Measurements from ENCODE around the gene KIAA0319L. TPM values are rescaled to one million over a fixed set of nuclear protein-coding genes. Genes with fewer than 3 reads are reported as not detected.

KIAA0319L gene
- total RNA-seq, 1 experiment from 2014 or later: 70.0 TPM

GRCh38 chr1:35599411-35599810 lies 42.2 kb upstream of the KIAA0319L start:
- peak overlapping the region; percentile 25; the same call in 1 of the 2 replicates for H3K27ac Mint-ChIP-seq
- peaks cover 9% of the 10 kb centered on the region; the same call in 1 of the 2 replicates for H3K4me1 Mint-ChIP-seq
- ChIA-PET CTCF (interaction anchor here (1.1 to 1.4 kb wide), 2 partner anchors 35 to 116 kb away, joined by 5 read pairs; no protein-coding TSS in a partner anchor), POLR2A (no interaction called here)
- no peak overlapping the region for H3K4me3 Mint-ChIP-seq
- H3K27me3 Mint-ChIP-seq (ENCODE audit: low read depth): no peaks in the 10 kb centered on the region
- H3K9me3 Mint-ChIP-seq: no peaks in the 10 kb centered on the region
- DNase-seq (ENCODE audit: low spot score): no peak
- no peak for ATAC-seq
- H3K36me3 Mint-ChIP-seq: peaks cover 22% of the 10 kb centered on the region
- TF ChIP-seq ZBTB21 (CRISPR knock-in tag; IDR thresholded peaks at IDR 0.05; ENCODE audit: borderline replicate concordance) (no peak), SP1 (CRISPR knock-in tag; conservative IDR thresholded peaks at IDR 0.05) (no peak), ZNF121 (CRISPR knock-in tag; IDR thresholded peaks at IDR 0.05) (no peak), ATF2 (CRISPR knock-in tag; IDR thresholded peaks at IDR 0.05; ENCODE audit: borderline replicate concordance, low read depth) (no peak), JUN (CRISPR knock-in tag; IDR thresholded peaks at IDR 0.05) (no peak), GABPB1 (CRISPR knock-in tag; IDR thresholded peaks at IDR 0.05) (no peak), SOX15 (CRISPR knock-in tag; IDR thresholded peaks at IDR 0.05) (no peak), NFE2L1 (CRISPR knock-in tag; IDR thresholded peaks at IDR 0.05) (no peak), SMAD4 (CRISPR knock-in tag; IDR thresholded peaks at IDR 0.05) (no peak), ZNF232 (CRISPR knock-in tag; IDR thresholded peaks at IDR 0.05) (no peak), ZNF396 (CRISPR knock-in tag; IDR thresholded peaks at IDR 0.05; ENCODE audit: borderline replicate concordance) (no peak), KAT7 (CRISPR knock-in tag; IDR thresholded peaks at IDR 0.05; ENCODE audit: borderline replicate concordance) (no peak), CDX4 (CRISPR knock-in tag; IDR thresholded peaks at IDR 0.05; ENCODE audit: borderline replicate concordance) (no peak), ZNF423 (CRISPR knock-in tag; IDR thresholded peaks at IDR 0.05) (no peak), HMGA2 (CRISPR knock-in tag; IDR thresholded peaks at IDR 0.05) (no peak), FOXJ3 (CRISPR knock-in tag; IDR thresholded peaks at IDR 0.05; ENCODE audit: borderline replicate concordance) (no peak)
- TF ChIP-seq, protein P1, sequence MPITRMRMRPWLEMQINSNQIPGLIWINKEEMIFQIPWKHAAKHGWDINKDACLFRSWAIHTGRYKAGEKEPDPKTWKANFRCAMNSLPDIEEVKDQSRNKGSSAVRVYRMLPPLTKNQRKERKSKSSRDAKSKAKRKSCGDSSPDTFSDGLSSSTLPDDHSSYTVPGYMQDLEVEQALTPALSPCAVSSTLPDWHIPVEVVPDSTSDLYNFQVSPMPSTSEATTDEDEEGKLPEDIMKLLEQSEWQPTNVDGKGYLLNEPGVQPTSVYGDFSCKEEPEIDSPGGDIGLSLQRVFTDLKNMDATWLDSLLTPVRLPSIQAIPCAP (CRISPR knock-in tag; IDR thresholded peaks at IDR 0.05): no peak
- TF ChIP-seq, protein P2, sequence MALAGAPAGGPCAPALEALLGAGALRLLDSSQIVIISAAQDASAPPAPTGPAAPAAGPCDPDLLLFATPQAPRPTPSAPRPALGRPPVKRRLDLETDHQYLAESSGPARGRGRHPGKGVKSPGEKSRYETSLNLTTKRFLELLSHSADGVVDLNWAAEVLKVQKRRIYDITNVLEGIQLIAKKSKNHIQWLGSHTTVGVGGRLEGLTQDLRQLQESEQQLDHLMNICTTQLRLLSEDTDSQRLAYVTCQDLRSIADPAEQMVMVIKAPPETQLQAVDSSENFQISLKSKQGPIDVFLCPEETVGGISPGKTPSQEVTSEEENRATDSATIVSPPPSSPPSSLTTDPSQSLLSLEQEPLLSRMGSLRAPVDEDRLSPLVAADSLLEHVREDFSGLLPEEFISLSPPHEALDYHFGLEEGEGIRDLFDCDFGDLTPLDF (CRISPR knock-in tag; IDR thresholded peaks at IDR 0.05): no peak
- TF ChIP-seq, protein P3, sequence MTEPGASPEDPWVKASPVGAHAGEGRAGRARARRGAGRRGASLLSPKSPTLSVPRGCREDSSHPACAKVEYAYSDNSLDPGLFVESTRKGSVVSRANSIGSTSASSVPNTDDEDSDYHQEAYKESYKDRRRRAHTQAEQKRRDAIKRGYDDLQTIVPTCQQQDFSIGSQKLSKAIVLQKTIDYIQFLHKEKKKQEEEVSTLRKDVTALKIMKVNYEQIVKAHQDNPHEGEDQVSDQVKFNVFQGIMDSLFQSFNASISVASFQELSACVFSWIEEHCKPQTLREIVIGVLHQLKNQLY (CRISPR knock-in tag; IDR thresholded peaks at IDR 0.05): no peak

GRCh38 chr1:35598895-35599294 lies 41.7 kb upstream of the KIAA0319L start:
- Mint-ChIP-seq H3K27ac (no peak overlapping the region), H3K36me3 (peaks cover 17% of the 10 kb centered on the region), H3K27me3 (ENCODE audit: low read depth) (no peaks in the 10 kb centered on the region), H3K9me3 (no peaks in the 10 kb centered on the region), H3K4me1 (peaks cover 9% of the 10 kb centered on the region; the same call in 1 of the 2 replicates), H3K4me3 (no peak overlapping the region)
- ChIA-PET POLR2A (no interaction called here), CTCF (interaction anchor here (1.1 to 1.4 kb wide), 2 partner anchors 34 to 117 kb away, joined by 5 read pairs; no protein-coding TSS in a partner anchor)
- no peak for DNase-seq (ENCODE audit: low spot score)
- ATAC-seq: no peak
- TF ChIP-seq NFE2L1 (CRISPR knock-in tag; IDR thresholded peaks at IDR 0.05): no peak
- no peak for TF ChIP-seq GABPB1 (CRISPR knock-in tag; IDR thresholded peaks at IDR 0.05)
- TF ChIP-seq, protein P4, sequence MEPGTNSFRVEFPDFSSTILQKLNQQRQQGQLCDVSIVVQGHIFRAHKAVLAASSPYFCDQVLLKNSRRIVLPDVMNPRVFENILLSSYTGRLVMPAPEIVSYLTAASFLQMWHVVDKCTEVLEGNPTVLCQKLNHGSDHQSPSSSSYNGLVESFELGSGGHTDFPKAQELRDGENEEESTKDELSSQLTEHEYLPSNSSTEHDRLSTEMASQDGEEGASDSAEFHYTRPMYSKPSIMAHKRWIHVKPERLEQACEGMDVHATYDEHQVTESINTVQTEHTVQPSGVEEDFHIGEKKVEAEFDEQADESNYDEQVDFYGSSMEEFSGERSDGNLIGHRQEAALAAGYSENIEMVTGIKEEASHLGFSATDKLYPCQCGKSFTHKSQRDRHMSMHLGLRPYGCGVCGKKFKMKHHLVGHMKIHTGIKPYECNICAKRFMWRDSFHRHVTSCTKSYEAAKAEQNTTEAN (CRISPR knock-in tag; IDR thresholded peaks at IDR 0.05): no peak
- no peak for TF ChIP-seq MAX (CRISPR knock-in tag; IDR thresholded peaks at IDR 0.05)
- TF ChIP-seq, protein P3 (CRISPR knock-in tag; IDR thresholded peaks at IDR 0.05): no peak
